Tibial artery (tissue), 4 donors: ENCODE results near the gene SBF2.

Experiments used
- DNase-seq, 2 donors: peaks; one replicate each; pipeline ENCODE4 v3.0.0-alpha.2; 2019
- H3K27ac ChIP-seq, 2 donors: fragments of 200-600 bp; sonication (generic) in 1 of 2; 1 replicate in 1 of 2; 2 replicates in 1 of 2; pipeline ENCODE4 v1.5.1; 2018 to 2019; ENCODE audit warnings: mild to moderate bottlenecking in 1 of 2
- H3K27me3 ChIP-seq, 2 donors: fragments of 200-600 bp; sonication (generic) in 1 of 2; one replicate each; pipeline versions ENCODE4 v1.5.1 to v1.6.0; 2016 to 2019
- H3K36me3 ChIP-seq, 3 donors: fragments of 200-600 bp; sonication (generic) in 2 of 3; one replicate each; pipeline ENCODE4 v1.5.1; 2016 to 2019; ENCODE audit warnings: mild to moderate bottlenecking in 2 of 3
- H3K4me1 ChIP-seq, 4 donors: fragments of 200-600 bp; sonication (generic) in 2 of 4; 1 replicate in 3 of 4; 2 replicates in 1 of 4; pipeline ENCODE4 v1.5.1; 2016 to 2019
- H3K4me3 ChIP-seq, 2 donors: fragments of 200-600 bp; sonication (generic) in 1 of 2; 1 replicate in 1 of 2; 2 replicates in 1 of 2; pipeline ENCODE4 v1.5.1; 2018 to 2019; ENCODE audit warnings: mild to moderate bottlenecking in 2 of 2
- H3K9me3 ChIP-seq, 3 donors: fragments of 200-600 bp; sonication (generic) in 1 of 3; one replicate each; pipeline ENCODE4 v1.5.1; 2016 to 2019
- intact Hi-C: fragments of 100-400 bp; cut with DNase I; formaldehyde crosslinking; loops from one replicate; pipeline ENCODE4 v1.15.0; 2023; ENCODE audit warnings: low total_unique reads
- TF ChIP-seq, protein P1 (sequence below), 2 experiments: fragments of 200-600 bp in 1 of 2; fragments of 450-650 bp in 1 of 2; IDR thresholded peaks; one replicate each; pipeline ENCODE4 v1.5.1; 2017 to 2019; ENCODE audit warnings: antibody characterized with exemption in 2 of 2, mild to moderate bottlenecking in 1 of 2, moderate library complexity in 1 of 2

The SBF2 gene

GRCh38 chr11:9896902-9897301 lies 397.1 kb downstream of the SBF2 start:
- no peaks in the 10 kb centered on the region for H3K4me1 ChIP-seq
- H3K4me3 ChIP-seq, result no peak overlapping the region
- TF ChIP-seq, protein P1, sequence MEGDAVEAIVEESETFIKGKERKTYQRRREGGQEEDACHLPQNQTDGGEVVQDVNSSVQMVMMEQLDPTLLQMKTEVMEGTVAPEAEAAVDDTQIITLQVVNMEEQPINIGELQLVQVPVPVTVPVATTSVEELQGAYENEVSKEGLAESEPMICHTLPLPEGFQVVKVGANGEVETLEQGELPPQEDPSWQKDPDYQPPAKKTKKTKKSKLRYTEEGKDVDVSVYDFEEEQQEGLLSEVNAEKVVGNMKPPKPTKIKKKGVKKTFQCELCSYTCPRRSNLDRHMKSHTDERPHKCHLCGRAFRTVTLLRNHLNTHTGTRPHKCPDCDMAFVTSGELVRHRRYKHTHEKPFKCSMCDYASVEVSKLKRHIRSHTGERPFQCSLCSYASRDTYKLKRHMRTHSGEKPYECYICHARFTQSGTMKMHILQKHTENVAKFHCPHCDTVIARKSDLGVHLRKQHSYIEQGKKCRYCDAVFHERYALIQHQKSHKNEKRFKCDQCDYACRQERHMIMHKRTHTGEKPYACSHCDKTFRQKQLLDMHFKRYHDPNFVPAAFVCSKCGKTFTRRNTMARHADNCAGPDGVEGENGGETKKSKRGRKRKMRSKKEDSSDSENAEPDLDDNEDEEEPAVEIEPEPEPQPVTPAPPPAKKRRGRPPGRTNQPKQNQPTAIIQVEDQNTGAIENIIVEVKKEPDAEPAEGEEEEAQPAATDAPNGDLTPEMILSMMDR (IDR thresholded peaks at IDR 0.05), result no peak
- H3K27ac ChIP-seq, result no peak overlapping the region
- no peaks in the 10 kb centered on the region for H3K27me3 ChIP-seq
- no peak for DNase-seq
- H3K9me3 ChIP-seq, result peaks cover 0 to 4% (median 4%) of the 10 kb centered on the region in 3 donors
- H3K36me3 ChIP-seq, result peaks cover 28 to 35% (median 29%) of the 10 kb centered on the region in 3 donors
- intact Hi-C loops, result no loop called here

GRCh38 chr11:9895006-9895405 lies 399.0 kb downstream of the SBF2 start:
- Histone ChIP-seq H3K4me3 (no peak overlapping the region), H3K27ac (no peak overlapping the region), H3K27me3 (no peaks in the 10 kb centered on the region), H3K4me1 (no peaks in the 10 kb centered on the region), H3K36me3 (peaks cover 28 to 35% (median 29%) of the 10 kb centered on the region in 3 donors), H3K9me3 (peaks cover 0 to 4% (median 4%) of the 10 kb centered on the region in 3 donors)
- DNase-seq, result no peak
- intact Hi-C loops, result no loop called here
- TF ChIP-seq, protein P1 (IDR thresholded peaks at IDR 0.05), result no peak

GRCh38 chr11:9893474-9893873 lies 400.5 kb downstream of the SBF2 start:
- TF ChIP-seq, protein P1 (IDR thresholded peaks at IDR 0.05), result no peak
- Histone ChIP-seq H3K4me1 (no peaks in the 10 kb centered on the region), H3K4me3 (no peak overlapping the region), H3K27ac (no peak overlapping the region), H3K36me3 (peaks cover 28 to 35% (median 29%) of the 10 kb centered on the region in 3 donors), H3K27me3 (no peaks in the 10 kb centered on the region), H3K9me3 (peaks cover 0 to 4% (median 4%) of the 10 kb centered on the region in 3 donors)
- intact Hi-C loops, result no loop called here
- DNase-seq, result no peak

GRCh38 chr11:9888938-9889337 lies 405.1 kb downstream of the SBF2 start:
- TF ChIP-seq, protein P1 (IDR thresholded peaks at IDR 0.05), result no peak
- no peaks in the 10 kb centered on the region for H3K9me3 ChIP-seq
- H3K27ac ChIP-seq, result no peak overlapping the region
- intact Hi-C loops, result no loop called here
- H3K36me3 ChIP-seq, result peaks cover 9 to 14% (median 9%) of the 10 kb centered on the region in 3 donors
- DNase-seq, result no peak
- no peaks in the 10 kb centered on the region for H3K27me3 ChIP-seq
- H3K4me3 ChIP-seq, result no peak overlapping the region
- no peaks in the 10 kb centered on the region for H3K4me1 ChIP-seq

DNA sequence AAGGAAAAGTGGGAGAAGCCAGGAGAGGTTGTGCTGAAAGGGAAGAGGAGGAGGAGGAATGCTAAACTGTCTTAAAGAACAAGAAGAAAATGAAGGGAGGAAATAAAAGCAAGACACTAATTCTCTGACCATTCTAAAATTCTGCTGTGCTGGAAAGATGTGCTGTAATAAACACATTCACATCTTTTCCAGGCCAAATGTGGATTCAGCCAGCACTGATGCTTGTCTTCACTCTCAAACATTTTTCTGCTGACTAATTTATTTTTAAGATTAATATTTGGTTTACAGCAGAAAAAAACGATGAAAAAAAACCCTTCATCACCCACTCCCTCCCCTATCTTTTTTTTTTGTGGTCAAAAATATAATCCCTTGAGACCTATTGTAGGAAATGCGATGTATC lies 406.5 kb downstream of the SBF2 start:
- Histone ChIP-seq H3K27ac (no peak overlapping the region), H3K4me3 (no peak overlapping the region), H3K9me3 (no peaks in the 10 kb centered on the region), H3K36me3 (peaks cover 0 to 4% (median 0%) of the 10 kb centered on the region in 3 donors), H3K4me1 (no peaks in the 10 kb centered on the region), H3K27me3 (no peaks in the 10 kb centered on the region)
- DNase-seq, result no peak
- intact Hi-C loops, result no loop called here
- TF ChIP-seq, protein P1 (IDR thresholded peaks at IDR 0.05), result no peak

GRCh38 chr11:9886595-9886994 lies 407.4 kb downstream of the SBF2 start:
- Histone ChIP-seq H3K9me3 (no peaks in the 10 kb centered on the region), H3K27me3 (no peaks in the 10 kb centered on the region), H3K36me3 (no peaks in the 10 kb centered on the region), H3K4me3 (no peak overlapping the region), H3K4me1 (no peaks in the 10 kb centered on the region), H3K27ac (no peak overlapping the region)
- intact Hi-C loops, result no loop called here
- no peak for DNase-seq
- TF ChIP-seq, protein P1 (IDR thresholded peaks at IDR 0.05), result no peak
